ENCODE data around the gene PRB3. TPM values are rescaled to one million over a fixed set of nuclear protein-coding genes. Genes with fewer than 3 reads are reported as not detected.

PRB3 gene
- total RNA-seq, 1 donor from 2014 or later = not detected

DNA sequence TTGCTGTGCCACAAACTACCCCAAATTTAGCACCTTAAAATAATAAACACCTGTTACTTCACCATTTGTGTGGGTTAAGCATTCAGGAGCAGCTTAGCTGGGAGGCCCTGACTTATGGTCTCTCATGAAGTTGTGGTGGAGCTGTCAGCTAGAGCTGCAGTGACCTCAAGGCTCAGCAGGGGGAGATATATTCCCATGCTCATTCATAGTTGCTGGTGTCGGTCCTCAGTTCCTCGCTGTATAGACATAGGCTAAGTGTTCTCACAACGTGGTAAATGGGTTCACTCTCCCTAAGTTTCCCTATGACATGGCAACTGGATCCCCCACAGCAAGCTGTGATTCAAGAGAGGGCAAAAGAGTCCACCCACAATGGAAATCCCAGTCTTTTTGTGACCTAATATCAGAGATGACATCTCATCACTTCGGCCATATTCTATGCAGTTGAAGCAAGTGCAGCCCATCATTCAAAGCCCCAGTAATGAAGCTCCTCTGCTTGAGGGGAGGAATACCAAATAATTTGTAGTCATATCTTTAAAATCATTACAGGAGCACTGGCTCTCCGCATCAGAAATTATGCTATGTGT, 41.1 kb downstream of the PRB3 start:
- H3K27ac Mint-ChIP-seq = no peak overlapping the region
- DNase-seq (no peak), ATAC-seq (ENCODE audit: low read depth) (no peak)
- H3K4me1 Mint-ChIP-seq = no peaks in the 10 kb centered on the region
- TF ChIP-seq, protein P1, sequence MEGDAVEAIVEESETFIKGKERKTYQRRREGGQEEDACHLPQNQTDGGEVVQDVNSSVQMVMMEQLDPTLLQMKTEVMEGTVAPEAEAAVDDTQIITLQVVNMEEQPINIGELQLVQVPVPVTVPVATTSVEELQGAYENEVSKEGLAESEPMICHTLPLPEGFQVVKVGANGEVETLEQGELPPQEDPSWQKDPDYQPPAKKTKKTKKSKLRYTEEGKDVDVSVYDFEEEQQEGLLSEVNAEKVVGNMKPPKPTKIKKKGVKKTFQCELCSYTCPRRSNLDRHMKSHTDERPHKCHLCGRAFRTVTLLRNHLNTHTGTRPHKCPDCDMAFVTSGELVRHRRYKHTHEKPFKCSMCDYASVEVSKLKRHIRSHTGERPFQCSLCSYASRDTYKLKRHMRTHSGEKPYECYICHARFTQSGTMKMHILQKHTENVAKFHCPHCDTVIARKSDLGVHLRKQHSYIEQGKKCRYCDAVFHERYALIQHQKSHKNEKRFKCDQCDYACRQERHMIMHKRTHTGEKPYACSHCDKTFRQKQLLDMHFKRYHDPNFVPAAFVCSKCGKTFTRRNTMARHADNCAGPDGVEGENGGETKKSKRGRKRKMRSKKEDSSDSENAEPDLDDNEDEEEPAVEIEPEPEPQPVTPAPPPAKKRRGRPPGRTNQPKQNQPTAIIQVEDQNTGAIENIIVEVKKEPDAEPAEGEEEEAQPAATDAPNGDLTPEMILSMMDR (IDR thresholded peaks at IDR 0.05) = no peak
- POLR2A ChIA-PET = no interaction called here
- no peaks in the 10 kb centered on the region for H3K9me3 Mint-ChIP-seq
- no peaks in the 10 kb centered on the region for H3K27me3 Mint-ChIP-seq
- H3K4me3 Mint-ChIP-seq = no peak overlapping the region
- intact Hi-C loops (cut with micrococcal nuclease) = no loop called here
- no peaks in the 10 kb centered on the region for H3K36me3 Mint-ChIP-seq (ENCODE audit: low read depth)
- CTCF ChIA-PET = no interaction called here

DNA sequence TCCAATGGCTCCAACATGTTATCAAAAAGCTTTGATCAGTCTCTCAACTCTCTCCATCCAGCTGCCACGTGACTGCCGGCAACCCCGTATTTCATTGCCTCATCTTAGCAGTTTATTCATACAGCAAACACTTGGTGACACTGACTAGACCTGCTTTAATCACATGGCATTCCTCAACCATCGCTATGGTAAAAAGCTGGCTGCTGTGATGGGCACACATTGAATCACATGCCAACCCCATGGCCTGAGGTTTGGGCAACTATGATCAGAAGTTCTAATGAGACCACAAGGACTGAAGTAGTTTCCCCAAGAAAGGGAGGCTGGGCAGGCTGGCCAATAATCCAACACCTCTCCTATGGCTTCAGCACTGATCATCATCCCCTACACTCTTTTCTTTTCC, 42.1 kb downstream of the PRB3 start:
- no peaks in the 10 kb centered on the region for H3K36me3 Mint-ChIP-seq (ENCODE audit: low read depth)
- intact Hi-C loops (cut with micrococcal nuclease) = no loop called here
- POLR2A ChIA-PET = no interaction called here
- no peaks in the 10 kb centered on the region for H3K27me3 Mint-ChIP-seq
- no peaks in the 10 kb centered on the region for H3K4me1 Mint-ChIP-seq
- peaks cover 3% of the 10 kb centered on the region for H3K9me3 Mint-ChIP-seq
- CTCF ChIA-PET = no interaction called here
- H3K4me3 Mint-ChIP-seq = no peak overlapping the region
- no peak overlapping the region for H3K27ac Mint-ChIP-seq
- no peak for DNase-seq
- no peak for ATAC-seq (ENCODE audit: low read depth)
- TF ChIP-seq, protein P1 (IDR thresholded peaks at IDR 0.05) = no peak

Other genes with a start within 250 kb of the PRB3 start
- 2.9 and 4.0 TPM in 2 replicates for gene TAS2R19, start 247.1 kb downstream of the PRB3 start, total RNA-seq
- gene TAS2R31, start 238.3 kb downstream of the PRB3 start, total RNA-seq = 4.3 and 5.3 TPM in 2 replicates
- gene TAS2R46, start 207.4 kb downstream of the PRB3 start, total RNA-seq = 0.60 and 1.5 TPM in 2 replicates
- 1.7 and 2.7 TPM in 2 replicates for gene TAS2R43, start 177.4 kb downstream of the PRB3 start, total RNA-seq
- gene TAS2R30, start 135.1 kb downstream of the PRB3 start, total RNA-seq = 3.4 and 6.3 TPM in 2 replicates
- 7.3 and 8.8 TPM in 2 replicates for gene SMIM10L1, start 98.5 kb downstream of the PRB3 start, total RNA-seq
- not detected in 2 replicates for gene TAS2R42, start 82.8 kb downstream of the PRB3 start, total RNA-seq
- not detected in 2 replicates for gene PRB4, start 40.7 kb upstream of the PRB3 start, total RNA-seq
- not detected in 2 replicates for gene PRB2, start 125.9 kb upstream of the PRB3 start, total RNA-seq

All from activated B cell treated with CpG ODN at 0.5 μM for 24 hours (primary cell).